H9 (cell line): ENCODE measurements around the gene ANKMY1. TPM values are rescaled to one million over a fixed set of nuclear protein-coding genes. Genes with fewer than 3 reads are reported as not detected.

Experiments used
- DNase-seq: peaks from one replicate; pipeline ENCODE4 v3.0.0-alpha.2; 2017
- H2AFZ ChIP-seq: one replicate; pipeline ENCODE4 v1.6.1; 2013; ENCODE audit warnings: mild to moderate bottlenecking, low read length, control low read depth, moderate library complexity
- H2AK5ac ChIP-seq: 2 replicates; pipeline ENCODE4 v1.6.1; 2013; ENCODE audit warnings: low read length, control low read depth, mixed read lengths; ENCODE audit not compliant: insufficient read length
- H2BK120ac ChIP-seq: one replicate; pipeline ENCODE4 v1.6.1; 2013; ENCODE audit warnings: low read depth, mild to moderate bottlenecking, low read length, control low read depth, inconsistent platforms; ENCODE audit not compliant: poor library complexity, severe bottlenecking
- H2BK12ac ChIP-seq: 2 replicates; pipeline ENCODE4 v1.6.1; 2013; ENCODE audit warnings: low read length, control low read depth, mixed read lengths, low read depth; ENCODE audit not compliant: insufficient read length
- H2BK15ac ChIP-seq: 2 replicates; pipeline ENCODE4 v1.6.1; 2013; ENCODE audit warnings: low read depth, low read length, control low read depth
- H2BK20ac ChIP-seq: one replicate; pipeline ENCODE4 v1.6.1; 2013; ENCODE audit warnings: low read depth, mild to moderate bottlenecking, low read length, control low read depth, inconsistent platforms; ENCODE audit not compliant: poor library complexity, severe bottlenecking
- H2BK5ac ChIP-seq: 2 replicates; pipeline ENCODE4 v1.6.1; 2013; ENCODE audit warnings: low read length, control low read depth, mixed read lengths; ENCODE audit not compliant: insufficient read length
- H3K14ac ChIP-seq: 2 replicates; pipeline ENCODE4 v1.6.1; 2013; ENCODE audit warnings: low read length, control low read depth; ENCODE audit not compliant: insufficient read depth
- H3K18ac ChIP-seq: 2 replicates; pipeline ENCODE4 v1.6.1; 2013; ENCODE audit warnings: low read depth, mild to moderate bottlenecking, mixed read lengths, low read length, control low read depth; ENCODE audit not compliant: insufficient read length
- H3K23ac ChIP-seq: 2 replicates; pipeline ENCODE4 v1.6.1; 2013; ENCODE audit warnings: low read length, control low read depth, mixed read lengths, low read depth; ENCODE audit not compliant: insufficient read length
- H3K23me2 ChIP-seq: 2 replicates; pipeline ENCODE4 v1.6.1; 2013; ENCODE audit warnings: low read depth, mild to moderate bottlenecking, mixed read lengths, low read length, control low read depth; ENCODE audit not compliant: insufficient read length, poor library complexity, severe bottlenecking
- H3K27ac ChIP-seq: 2 replicates; pipeline ENCODE4 v1.5.1; 2013; ENCODE audit warnings: low read length, control low read depth, mixed read lengths, low read depth; ENCODE audit not compliant: insufficient read length
- H3K27me3 ChIP-seq: 2 replicates; pipeline ENCODE4 v1.6.1; 2013; ENCODE audit warnings: low read length, control low read depth, inconsistent platforms; ENCODE audit not compliant: insufficient read depth
- H3K4ac ChIP-seq: 2 replicates; pipeline ENCODE4 v1.6.1; 2013; ENCODE audit warnings: low read depth, mild to moderate bottlenecking, control low read depth, inconsistent platforms, low read length, moderate library complexity
- H3K4me1 ChIP-seq: 2 replicates; pipeline ENCODE4 v1.6.1; 2013; ENCODE audit warnings: low read length, control low read depth, inconsistent platforms; ENCODE audit not compliant: insufficient read depth
- H3K4me2 ChIP-seq: 2 replicates; pipeline ENCODE4 v1.6.1; 2013; ENCODE audit warnings: low read length, control low read depth, mixed read lengths; ENCODE audit not compliant: insufficient read length, insufficient read depth
- H3K56ac ChIP-seq: 2 replicates; pipeline ENCODE4 v1.6.1; 2013; ENCODE audit warnings: low read depth, mild to moderate bottlenecking, mixed read lengths, low read length, control low read depth; ENCODE audit not compliant: insufficient read length
- H3K79me1 ChIP-seq: 2 replicates; pipeline ENCODE4 v1.6.1; 2013; ENCODE audit warnings: low read depth, mild to moderate bottlenecking, moderate library complexity, low read length, control low read depth, inconsistent platforms; ENCODE audit not compliant: insufficient read depth, poor library complexity, severe bottlenecking
- H3K79me2 ChIP-seq: 2 replicates; pipeline ENCODE4 v1.6.1; 2013; ENCODE audit warnings: low read length, control low read depth, inconsistent platforms; ENCODE audit not compliant: insufficient read depth
- H3K9ac ChIP-seq: 2 replicates; pipeline ENCODE4 v1.6.1; 2013; ENCODE audit warnings: low read length, control low read depth, mixed read lengths; ENCODE audit not compliant: insufficient read length; ENCODE audit errors: extremely low read depth
- H3K9me3 ChIP-seq: one replicate; pipeline ENCODE4 v1.6.1; 2013; ENCODE audit warnings: low read depth, low read length, inconsistent platforms; ENCODE audit not compliant: control insufficient read depth
- H3T11ph ChIP-seq: one replicate; pipeline ENCODE4 v1.6.1; 2013; ENCODE audit warnings: mild to moderate bottlenecking, low read length, control low read depth, inconsistent platforms
- H4K20me1 ChIP-seq: one replicate; pipeline ENCODE4 v1.6.1; 2013; ENCODE audit not compliant: control insufficient read depth, insufficient read length, insufficient read depth
- H4K5ac ChIP-seq: 2 replicates; pipeline ENCODE4 v1.6.1; 2013; ENCODE audit warnings: low read depth, mild to moderate bottlenecking, mixed read lengths, low read length, control low read depth; ENCODE audit not compliant: insufficient read length
- H4K8ac ChIP-seq: replicated peaks from 2 replicates; pipeline ENCODE4 v1.6.1; 2013; ENCODE audit warnings: low read length, control low read depth, mixed read lengths, low read depth; ENCODE audit not compliant: insufficient read length
- H4K91ac ChIP-seq: 2 replicates; pipeline ENCODE4 v1.6.1; 2013; ENCODE audit warnings: low read depth, mild to moderate bottlenecking, moderate library complexity, mixed read lengths, low read length, control low read depth; ENCODE audit not compliant: insufficient read length
- H3K27ac Mint-ChIP-seq, 3 experiments: 2 replicates in 2 of 3; 3 replicates in 1 of 3; pipeline ENCODE4 v1.8.0; 2020 to 2021; ENCODE audit warnings: mixed read lengths in 3 of 3, mild to moderate bottlenecking in 1 of 3, moderate library complexity in 1 of 3
- H3K27me3 Mint-ChIP-seq: 2 replicates; pipeline ENCODE4 v1.8.0; 2021; ENCODE audit warnings: low read depth, mild to moderate bottlenecking, moderate library complexity, mixed read lengths
- H3K36me3 Mint-ChIP-seq, 3 experiments: 2 replicates in 2 of 3; 3 replicates in 1 of 3; pipeline ENCODE4 v1.8.0; 2020 to 2021; ENCODE audit warnings: low read depth in 3 of 3, mixed read lengths in 3 of 3; ENCODE audit not compliant: insufficient read depth in 1 of 3
- H3K4me1 Mint-ChIP-seq, 2 experiments: 2 replicates each; pipeline ENCODE4 v1.8.0; 2020; ENCODE audit warnings: mixed read lengths in 2 of 2
- H3K4me3 Mint-ChIP-seq, 2 experiments: 2 replicates in 1 of 2; 3 replicates in 1 of 2; pipeline ENCODE4 v1.8.0; 2020 to 2021; ENCODE audit warnings: mild to moderate bottlenecking in 2 of 2, mixed read lengths in 2 of 2, moderate library complexity in 1 of 2
- H3K9me3 Mint-ChIP-seq, 2 experiments: 2 replicates in 1 of 2; 3 replicates in 1 of 2; pipeline ENCODE4 v1.8.0; 2020; ENCODE audit warnings: mild to moderate bottlenecking in 2 of 2, mixed read lengths in 2 of 2, moderate library complexity in 1 of 2
- CTCF ChIP-seq: fragments of 200-600 bp; sonication (generic); conservative IDR thresholded peaks from 3 replicates; pipeline ENCODE4 v1.8.0; 2021; ENCODE audit warnings: antibody characterized with exemption, mild to moderate bottlenecking
- WGBS: extraction: QIAGEN DNeasy Blood & Tissue Kit; methylation state at CpG from one replicate; pipeline ENCODE4 v1.1.7; 2013; ENCODE audit warnings: missing lambda C conversion rate, low lambda C conversion rate, mixed read lengths; ENCODE audit not compliant: insufficient read length; ENCODE audit errors: extremely low coverage; 5-methylcytosine and 5-hydroxymethylcytosine counted together
- total RNA-seq: library from RNA; stranded (reverse); gene quantifications from 2 replicates; pipeline ENCODE4 v1.2.1, GENCODE V29; 2021

The ANKMY1 gene
- total RNA-seq, 1 experiment from 2014 or later, result 13.7 TPM

GRCh38 chr2:240449764-240450531 is 107.8 kb downstream of the ANKMY1 start:
- no peak overlapping the region for H3T11ph ChIP-seq
- no peak overlapping the region for H3K23ac ChIP-seq
- H3K56ac ChIP-seq, result no peak overlapping the region
- H2BK12ac ChIP-seq, result no peak overlapping the region
- peaks cover 8% of the 10 kb centered on the region for H3K23me2 ChIP-seq
- no peak overlapping the region for H2BK5ac ChIP-seq
- no peaks in the 10 kb centered on the region for H3K79me1 ChIP-seq
- H3K9me3 ChIP-seq, result no peaks in the 10 kb centered on the region
- no peak overlapping the region for H3K4ac ChIP-seq
- WGBS, result no CpG with 5 or more reads among the region's 22 CpGs
- TF ChIP-seq CTCF, result no peak
- H3K14ac ChIP-seq, result no peak overlapping the region
- no peak overlapping the region for H2BK120ac ChIP-seq
- no peaks in the 10 kb centered on the region for H4K20me1 ChIP-seq
- Mint-ChIP-seq H3K9me3 (no peaks in the 10 kb centered on the region), H3K27ac (no peak overlapping the region), H3K4me3 (no peak overlapping the region; a peak in 1 of 5 replicates), H3K27me3 (peaks cover 27% of the 10 kb centered on the region), H3K36me3 (peaks cover 0 to 3% (median 2%) of the 10 kb centered on the region in 3 experiments; a peak in 2 of 7 replicates), H3K4me1 (peaks cover 25 to 35% of the 10 kb centered on the region in 2 experiments)
- H2BK15ac ChIP-seq, result no peak overlapping the region
- DNase-seq, result no peak
- H3K79me2 ChIP-seq, result no peaks in the 10 kb centered on the region
- H3K4me2 ChIP-seq, result no peak overlapping the region
- no peak overlapping the region for H3K27ac ChIP-seq
- H4K5ac ChIP-seq, result no peak overlapping the region
- peaks cover 10% of the 10 kb centered on the region; the same call in 1 of the 2 replicates for H3K27me3 ChIP-seq
- H4K8ac ChIP-seq, result no peak overlapping the region
- no peak overlapping the region for H2AK5ac ChIP-seq
- no peak overlapping the region for H2AFZ ChIP-seq
- H3K4me1 ChIP-seq, result peaks cover 2% of the 10 kb centered on the region; the same call in 1 of the 2 replicates
- no peak overlapping the region for H4K91ac ChIP-seq
- H3K18ac ChIP-seq, result no peak overlapping the region
- H3K9ac ChIP-seq, result no peak overlapping the region
- no peak overlapping the region for H2BK20ac ChIP-seq
